Right lung (tissue), 5 donors: Measurements from ENCODE around the gene ETS2. TPM values are rescaled to one million over a fixed set of nuclear protein-coding genes. Genes with fewer than 3 reads are reported as not detected.
A peak's percentile ranks its signal among the peaks of the same experiment; 100 is the strongest.

Experiments used
- DNase-seq, 2 donors: peaks; one replicate each; pipeline ENCODE4 v3.0.0-alpha.2; 2013
- polyA plus RNA-seq, 5 donors: library from polyadenylated mRNA; unstranded; fragments of 120-200 nt; gene quantifications; one replicate each; pipeline versions ENCODE4 v1.2.1 to v1.2.3, GENCODE V29; 2013; ENCODE audit warnings: inconsistent platforms in 1 of 5, low replicate concordance in 1 of 5; ENCODE audit not compliant: insufficient read length in 5 of 5, insufficient read depth in 1 of 5

ETS2 gene
- polyA plus RNA-seq, 5 donors, result 151 to 182 (median 167) TPM

DNA sequence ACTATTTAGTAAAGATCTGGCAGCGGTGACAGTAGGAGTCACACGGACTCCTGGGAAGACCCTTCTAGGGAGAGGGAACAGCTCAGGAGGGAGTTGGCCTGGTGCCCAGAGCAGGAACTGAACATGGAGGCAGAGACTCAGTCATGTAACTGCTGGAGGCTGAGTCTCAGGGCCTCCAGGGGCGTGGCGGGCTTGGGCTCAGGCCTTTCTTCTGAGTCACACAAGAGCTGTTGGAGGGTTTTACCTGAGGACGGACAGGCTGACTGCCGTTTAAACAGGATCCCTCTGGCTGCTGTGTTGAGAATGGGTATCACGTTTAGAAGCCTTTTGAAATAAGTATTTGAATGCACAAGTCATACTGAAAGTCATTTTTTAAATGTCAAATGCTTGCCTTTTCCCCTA lies 7.2 kb upstream of the ETS2 start:
- DNase-seq, result no peak

- DNase-seq, result no peak
These were observed 5.5 kb upstream of the ETS2 start for GRCh38 chr21:38800046-38800758.

GRCh38 chr21:38800924-38801744 lies 4.6 kb upstream of the ETS2 start:
- DNase-seq, result no peak

- no peak for DNase-seq
These were observed 3.4 kb upstream of the ETS2 start for GRCh38 chr21:38802050-38803026.

GRCh38 chr21:38803075-38803660 lies 2.6 kb upstream of the ETS2 start:
- DNase-seq, result no peak

DNA sequence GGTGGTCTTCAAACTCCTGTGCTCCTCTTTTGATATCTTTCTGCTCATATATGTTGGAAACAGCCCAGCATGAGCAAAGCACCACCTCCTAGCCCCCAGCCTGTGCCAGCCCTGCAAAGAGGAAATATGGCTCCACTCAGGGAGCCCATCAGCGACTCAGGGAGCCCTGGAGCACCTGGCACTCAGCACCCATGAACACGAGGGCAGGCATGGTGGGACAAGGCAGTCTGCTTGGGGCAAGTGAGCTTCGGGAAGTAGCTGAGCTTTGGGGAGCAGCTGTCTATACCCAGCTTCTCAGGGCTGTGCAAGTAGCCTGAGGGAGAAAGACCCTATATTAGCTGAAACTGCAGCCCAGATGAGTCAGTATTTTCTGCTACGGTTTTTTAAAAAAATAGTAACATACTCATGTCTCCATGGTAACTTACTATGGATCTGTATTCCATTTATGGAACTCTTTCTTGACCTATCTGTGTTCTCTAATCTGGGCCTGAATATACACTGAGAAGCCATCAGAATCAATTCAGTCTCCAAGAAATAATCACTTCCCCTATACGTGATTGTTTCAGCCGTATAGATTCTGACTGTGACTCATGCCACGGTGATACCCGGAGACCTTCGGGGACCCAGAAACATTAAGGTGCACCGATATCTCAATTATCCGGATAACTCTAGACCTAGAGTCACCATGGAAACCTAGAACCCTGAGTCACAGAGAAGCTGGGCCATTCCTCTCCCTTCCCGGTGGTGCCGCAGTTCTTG lies 1.5 kb upstream of the ETS2 start:
- DNase-seq, result no peak

DNA sequence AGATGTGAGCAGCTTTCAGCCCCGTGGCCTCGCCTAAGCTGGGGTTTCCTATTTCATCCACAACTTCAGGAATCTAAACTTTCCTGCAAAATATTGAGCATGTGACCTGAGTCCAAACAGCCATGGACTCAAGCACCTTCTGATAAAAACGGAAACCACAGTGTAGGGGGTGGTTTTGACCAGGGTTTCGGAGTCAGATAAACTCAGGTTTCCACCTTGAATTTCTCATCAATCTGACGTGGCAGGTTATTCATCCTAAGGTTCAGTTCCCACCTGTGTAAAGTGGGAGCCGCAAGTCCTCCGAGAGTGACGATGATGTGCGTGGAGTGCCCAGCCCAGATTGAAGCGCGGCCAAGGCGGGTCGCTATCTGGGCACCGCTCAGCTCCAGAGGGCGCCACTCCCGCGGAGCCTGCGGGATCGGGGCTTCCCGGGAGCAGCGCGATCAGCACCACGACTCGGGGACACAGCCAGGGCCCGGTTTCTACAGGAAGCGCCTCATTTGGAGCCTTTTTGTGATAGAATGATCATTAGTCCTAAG lies 871 bp upstream of the ETS2 start:
- DNase-seq, result peak in 1 of 2 donors; percentile 66

- no peak for DNase-seq
These were observed 618 bp downstream of the ETS2 start for GRCh38 chr21:38806153-38806941.

DNA sequence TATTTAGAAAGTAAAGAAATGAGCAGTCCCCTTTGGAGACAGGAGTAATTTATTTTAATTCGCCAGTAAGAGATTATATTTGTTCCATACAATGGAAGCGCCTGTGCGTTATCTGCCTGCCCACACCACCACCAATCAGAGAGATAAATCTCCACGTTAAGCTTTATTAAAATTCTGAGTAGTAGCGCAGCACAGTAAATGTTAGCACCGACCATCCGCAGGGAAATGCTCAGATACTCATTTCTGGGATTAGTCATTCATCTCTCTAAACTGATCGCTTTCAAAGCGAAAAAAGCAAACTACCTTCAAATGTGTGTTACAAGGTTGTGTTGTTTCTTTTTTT lies 1.2 kb downstream of the ETS2 start:
- DNase-seq, result no peak

DNA sequence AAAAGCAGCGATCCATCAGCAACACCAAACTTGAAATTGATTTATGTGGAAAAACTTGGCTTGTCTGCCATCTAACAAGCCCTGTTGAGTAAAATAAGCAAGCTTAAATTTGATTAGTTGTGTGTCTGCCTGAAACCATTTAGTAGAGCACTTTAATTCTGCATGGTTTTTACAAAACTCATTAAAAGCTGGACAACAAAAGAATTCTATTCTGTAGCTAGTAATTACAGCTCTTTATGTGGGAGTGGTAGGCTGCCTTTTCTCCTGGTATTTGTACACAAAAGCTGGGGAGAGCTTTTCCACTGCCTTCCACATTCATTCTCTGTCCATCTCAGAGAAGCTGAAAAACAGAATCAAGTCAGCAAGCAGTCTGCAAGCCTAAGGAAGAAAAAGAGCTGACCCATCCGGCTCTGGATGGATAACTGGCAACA lies 1.7 kb downstream of the ETS2 start:
- DNase-seq, result peak in 1 of 2 donors; percentile 45

- no peak for DNase-seq
These were observed 2.3 kb downstream of the ETS2 start for GRCh38 chr21:38807986-38808385.

GRCh38 chr21:38809198-38809878 lies 3.6 kb downstream of the ETS2 start:
- no peak for DNase-seq

GRCh38 chr21:38810034-38810825 lies 4.5 kb downstream of the ETS2 start:
- no peak for DNase-seq

GRCh38 chr21:38810826-38811164 lies 5.1 kb downstream of the ETS2 start:
- no peak for DNase-seq

DNA sequence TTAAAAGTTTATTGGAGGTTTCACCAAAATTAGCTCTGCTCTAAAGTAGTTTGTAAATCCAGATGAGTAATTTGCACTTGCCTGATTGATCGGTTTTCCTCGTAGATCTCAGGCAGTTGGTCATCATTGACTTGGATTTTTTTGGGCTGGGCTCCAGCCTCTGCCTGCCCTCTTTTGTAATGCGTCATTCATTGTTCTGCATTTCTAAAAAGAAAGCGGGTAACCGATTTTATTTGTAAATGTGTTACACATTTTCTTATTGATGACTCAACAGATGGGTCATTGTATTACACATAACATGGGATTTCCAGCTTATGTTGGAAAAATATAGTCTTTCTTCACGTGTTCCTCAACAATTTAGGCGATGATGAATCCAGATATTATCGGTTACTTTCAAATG lies 5.5 kb downstream of the ETS2 start:
- no peak for DNase-seq

DNA sequence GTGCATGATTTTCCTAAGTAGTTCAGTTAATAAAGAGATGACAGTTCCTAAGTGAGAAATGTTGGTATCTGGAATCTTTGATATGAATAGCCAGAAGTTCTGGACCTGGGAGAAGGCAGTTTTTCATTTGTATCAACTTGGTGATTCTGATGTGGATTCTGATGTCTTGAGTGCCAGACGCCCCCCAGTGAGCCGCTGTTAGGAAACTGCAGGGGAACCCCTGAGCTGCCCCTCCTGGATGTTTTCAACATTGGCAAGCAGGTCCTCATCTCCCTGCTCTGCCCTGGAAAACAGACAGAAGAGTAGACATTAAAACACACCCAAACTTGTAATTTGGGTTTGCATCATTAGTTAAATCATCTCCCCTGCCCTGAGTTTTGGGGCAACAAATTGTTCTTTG lies 7.4 kb downstream of the ETS2 start:
- no peak for DNase-seq

DNA sequence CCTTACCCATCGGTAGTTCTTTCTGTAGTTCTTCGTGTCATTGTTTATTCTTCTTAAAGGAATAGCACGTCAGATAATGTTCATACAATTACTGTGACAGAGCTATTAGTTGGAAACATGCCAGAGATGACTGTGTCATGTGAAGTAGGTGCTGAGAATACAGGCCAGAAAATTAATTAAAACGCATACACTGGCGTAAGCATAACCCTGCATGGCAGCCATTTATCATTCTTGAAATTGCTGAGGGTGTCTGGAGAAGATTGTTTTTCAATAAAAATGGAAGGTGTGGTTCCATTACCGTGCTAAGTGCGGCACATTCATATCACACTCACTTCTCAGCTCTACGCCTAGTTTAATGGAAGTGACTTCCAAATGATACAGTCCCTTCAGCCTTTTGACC lies 7.8 kb downstream of the ETS2 start:
- DNase-seq, result no peak
